DMS53 (cell line): Measurements from ENCODE around the gene KPNA4.

Source experiments
- DNase-seq: peaks from one replicate; lab custom pipeline; 2025; lab: John Stamatoyannopoulos, UW

Gene KPNA4

DNA sequence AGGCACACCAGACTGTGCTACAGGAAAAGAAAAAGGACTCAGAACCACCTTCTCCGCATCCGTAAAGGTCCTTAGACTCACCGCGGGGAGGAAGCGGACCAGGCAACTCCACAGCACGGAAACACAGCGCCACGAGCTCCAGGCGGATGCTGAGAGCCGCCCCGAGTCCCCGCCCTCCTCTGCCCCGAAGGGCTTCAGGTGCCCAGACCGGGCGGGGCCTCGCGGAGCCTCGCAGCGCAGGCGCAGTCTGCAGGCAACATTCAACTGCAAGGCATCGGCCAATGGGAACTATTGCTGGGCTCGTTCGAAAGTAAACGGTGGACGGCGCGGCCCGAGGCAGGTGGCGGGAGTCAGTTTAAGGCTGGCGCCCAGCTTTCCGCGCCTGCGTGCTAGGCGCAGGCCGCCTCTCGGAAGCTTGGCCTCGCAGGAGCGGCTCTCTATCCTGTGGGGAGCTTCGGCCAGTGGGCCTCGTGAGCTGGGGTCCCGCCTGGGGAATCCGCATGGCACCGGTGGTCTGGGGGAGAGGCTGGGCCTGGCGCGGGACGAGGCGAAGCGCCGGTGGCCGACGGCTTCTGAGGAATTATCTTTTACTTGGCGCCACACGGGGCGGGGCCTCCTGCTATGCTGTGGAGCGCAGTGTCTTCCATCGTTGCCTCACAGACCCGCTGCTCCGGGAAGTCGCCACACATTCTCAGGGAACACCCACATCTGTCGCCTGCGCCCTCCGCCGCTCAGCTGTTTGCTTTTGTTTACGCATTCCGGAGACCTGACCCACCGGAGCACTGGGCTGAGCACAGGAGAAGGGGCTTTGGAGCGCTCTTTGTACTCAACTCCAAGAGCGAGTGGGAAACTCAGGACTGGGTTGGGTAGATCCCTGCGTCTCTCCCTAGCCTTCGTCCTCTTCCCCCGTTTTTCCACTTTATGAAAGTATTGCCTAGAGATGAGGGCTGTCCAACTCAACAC is 115.5 kb downstream of the KPNA4 start, which contains the start of gene TRIM59:
Gene TRIM59 (minus strand): TSS at position 151 of the 963 bp plus-strand sequence. CDS start 10,603 bp downstream, outside the sequence.
- DNase-seq: peak; percentile 96

DNA sequence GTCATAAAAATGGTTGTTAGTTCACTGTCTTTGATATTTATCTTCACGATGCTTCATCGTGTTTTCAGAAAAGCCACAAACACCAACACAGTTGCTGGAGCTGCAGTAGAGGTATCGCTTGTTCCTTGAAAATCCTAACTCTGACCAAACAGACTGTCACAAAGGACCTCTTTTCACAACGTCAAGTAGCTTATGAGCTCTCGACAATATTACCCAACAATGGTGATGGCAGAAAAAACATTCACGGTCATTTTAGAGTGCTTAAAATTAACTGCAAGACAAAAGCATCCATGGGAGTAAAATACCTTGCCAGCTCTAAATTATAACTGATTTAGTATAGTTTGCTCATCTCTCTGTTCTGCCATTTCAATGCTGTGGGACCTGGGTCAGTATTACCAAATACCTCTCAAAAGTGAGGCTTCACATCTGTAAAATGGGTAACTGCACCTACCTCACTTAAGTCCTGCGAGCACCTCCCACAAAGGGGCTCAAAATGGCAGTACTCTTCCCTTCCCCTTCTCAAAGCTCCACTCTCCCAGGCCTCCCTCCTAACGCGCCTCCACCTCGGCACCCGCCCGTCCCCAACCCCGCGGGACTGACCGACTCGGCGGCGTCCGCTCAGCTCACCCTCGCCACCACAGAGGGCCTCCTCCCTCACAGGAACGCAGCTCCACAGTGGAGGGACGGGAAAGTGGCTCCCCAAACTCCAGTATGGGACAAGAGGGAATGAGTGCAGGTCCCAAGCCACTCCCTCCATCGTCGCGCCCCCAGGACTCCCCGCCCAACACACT is 116.3 kb downstream of the KPNA4 start:
- DNase-seq: peak; percentile 54

- DNase-seq: no peak
Measured at GRCh38 chr3:160447544-160447943, 117.8 kb downstream of the KPNA4 start.

DNA sequence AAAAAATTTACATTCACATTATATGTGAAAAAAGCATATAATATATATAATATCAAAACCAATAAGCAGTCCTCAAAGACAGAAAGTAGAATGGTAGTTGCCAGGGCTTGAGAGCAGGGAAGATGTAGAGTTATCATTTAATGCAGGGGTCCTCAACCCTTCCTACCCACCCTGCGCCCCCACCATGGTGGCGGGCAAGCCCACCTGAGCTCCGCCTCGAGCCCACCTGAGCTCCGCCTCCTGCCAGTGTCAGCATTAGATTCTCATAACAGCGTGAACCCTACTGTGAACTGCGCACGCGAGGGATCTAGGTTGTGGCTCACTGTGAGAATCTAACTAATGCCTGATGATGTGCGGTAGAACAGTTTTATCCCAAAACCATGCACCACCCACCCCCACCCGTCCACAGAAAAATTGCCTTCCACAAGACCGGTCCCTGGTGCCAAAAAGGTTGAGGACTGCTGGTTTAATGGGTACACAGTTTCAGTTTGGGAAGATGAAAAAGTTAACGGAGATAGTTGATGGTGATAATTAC is 118.8 kb downstream of the KPNA4 start:
- DNase-seq: no peak

DNA sequence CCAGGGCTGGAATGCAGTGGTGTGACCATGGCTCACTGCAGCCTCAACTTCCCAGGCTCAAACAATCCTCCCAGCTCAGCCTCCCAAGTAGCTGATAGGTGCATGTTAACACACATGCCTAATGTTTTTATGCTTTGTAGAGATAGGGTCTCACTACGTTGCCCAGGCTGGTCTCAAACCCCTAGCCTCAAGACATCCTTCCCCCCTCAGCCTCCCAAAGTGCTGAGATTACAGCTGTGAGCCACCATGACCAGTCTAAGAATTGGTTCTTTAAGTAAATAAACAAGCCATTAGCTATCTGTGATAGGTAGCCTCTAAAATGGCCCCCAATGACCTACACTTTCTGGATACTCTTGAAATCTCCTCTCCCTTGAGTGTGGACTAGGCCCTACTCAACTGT is 119.5 kb downstream of the KPNA4 start:
- DNase-seq: no peak
